Tibial nerve (tissue), 4 donors: ENCODE data around the gene CYLD. TPM values are rescaled to one million over a fixed set of nuclear protein-coding genes. Genes with fewer than 3 reads are reported as not detected.

Source experiments
- DNase-seq, 2 donors: peaks; one replicate each; pipeline ENCODE4 v3.0.0-alpha.2; 2019; ENCODE audit warnings: low spot score in 2 of 2
- H3K27ac ChIP-seq, 4 donors: fragments of 200-600 bp; sonication (generic) in 3 of 4; one replicate each; pipeline ENCODE4 v1.5.1; 2017 to 2019; ENCODE audit warnings: mild to moderate bottlenecking in 1 of 4
- H3K27me3 ChIP-seq, 2 donors: fragments of 200-600 bp; sonication (generic) in 1 of 2; one replicate each; pipeline versions ENCODE4 v1.5.1 to v1.6.0; 2017 to 2019
- H3K36me3 ChIP-seq, 3 donors: fragments of 200-600 bp; sonication (generic); one replicate each; pipeline ENCODE4 v1.5.1; 2018 to 2019
- H3K4me1 ChIP-seq, 4 donors: fragments of 200-600 bp; sonication (generic) in 3 of 4; one replicate each; pipeline ENCODE4 v1.5.1; 2017 to 2019
- H3K4me3 ChIP-seq, 4 donors: fragments of 200-600 bp; sonication (generic) in 3 of 4; one replicate each; pipeline ENCODE4 v1.5.1; 2017 to 2019; ENCODE audit warnings: mild to moderate bottlenecking in 1 of 4, moderate library complexity in 1 of 4
- H3K9me3 ChIP-seq, 4 donors: fragments of 200-600 bp; sonication (generic) in 3 of 4; one replicate each; pipeline ENCODE4 v1.5.1; 2017 to 2019
- EP300 ChIP-seq, 2 donors: sonication (generic); formaldehyde crosslinking; IDR thresholded peaks; one replicate each; pipeline ENCODE4 v1.6.1; 2017; ENCODE audit warnings: antibody characterized with exemption in 2 of 2, mild to moderate bottlenecking in 1 of 2
- POLR2A ChIP-seq, 2 donors: fragments of 450-650 bp; IDR thresholded peaks; one replicate each; pipeline ENCODE4 v1.6.1; 2017; ENCODE audit warnings: antibody characterized with exemption in 2 of 2, mild to moderate bottlenecking in 2 of 2, moderate library complexity in 2 of 2
- WGBS, 2 donors: methylation state at CpG; one replicate each; pipeline ENCODE4 v1.1.5; 2018; 5-methylcytosine and 5-hydroxymethylcytosine counted together
- total RNA-seq, 4 donors: library from RNA; depleted of rRNA; stranded (reverse); fragments of >200 nt; gene quantifications; one replicate each; pipeline ENCODE4 v1.1.0, GENCODE V29; 2016
- TF ChIP-seq, protein P1 (sequence below), 5 experiments: fragments of 200-600 bp in 3 of 5; fragments of 450-650 bp in 2 of 5; sonication (generic) in 3 of 5; IDR thresholded peaks; one replicate each; pipeline ENCODE4 v1.5.1; 2016 to 2019; ENCODE audit warnings: antibody characterized with exemption in 5 of 5, mild to moderate bottlenecking in 3 of 5, moderate library complexity in 2 of 5

CYLD gene
- total RNA-seq, 4 donors from 2014 or later: 23.7 to 52.7 (median 38.3) TPM

DNA sequence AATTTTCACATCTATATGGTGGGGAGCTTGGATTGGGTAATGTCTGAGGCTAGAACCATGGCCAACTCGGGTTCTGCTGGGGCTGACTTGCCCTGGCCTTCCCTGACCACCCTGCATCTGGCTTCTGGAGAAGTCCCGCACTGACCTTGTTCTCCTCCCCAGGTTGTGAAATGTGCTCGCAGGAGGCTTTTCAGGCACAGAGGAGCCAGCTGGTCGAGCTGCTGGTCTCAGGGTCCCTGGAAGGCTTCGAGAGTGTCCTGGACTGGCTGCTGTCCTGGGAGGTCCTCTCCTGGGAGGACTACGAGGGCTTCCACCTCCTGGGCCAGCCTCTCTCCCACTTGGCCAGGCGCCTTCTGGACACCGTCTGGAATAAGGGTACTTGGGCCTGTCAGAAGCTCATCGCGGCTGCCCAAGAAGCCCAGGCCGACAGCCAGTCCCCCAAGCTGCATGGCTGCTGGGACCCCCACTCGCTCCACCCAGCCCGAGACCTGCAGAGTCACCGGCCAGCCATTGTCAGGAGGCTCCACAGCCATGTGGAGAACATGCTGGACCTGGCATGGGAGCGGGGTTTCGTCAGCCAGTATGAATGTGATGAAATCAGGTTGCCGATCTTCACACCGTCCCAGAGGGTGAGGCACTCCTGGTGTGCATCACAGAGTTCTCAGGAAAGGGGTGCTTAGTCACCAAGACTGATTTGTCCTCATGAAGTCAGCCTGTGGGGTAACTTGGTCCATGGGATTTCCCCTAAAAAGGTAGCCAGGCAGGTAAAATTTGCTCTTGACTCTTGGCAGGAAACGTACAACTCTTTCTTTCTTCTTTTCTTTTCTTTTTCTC lies 42.3 kb upstream of the CYLD start:
- no peak overlapping the region for H3K4me3 ChIP-seq
- H3K27ac ChIP-seq: no peak overlapping the region
- WGBS, 2 donors: 87 to 90% methylated on average over 18 to 19 of the region's 19 CpGs
- H3K4me1 ChIP-seq: peaks cover 0 to 32% (median 20%) of the 10 kb centered on the region in 4 donors
- no peak for DNase-seq
- no peaks in the 10 kb centered on the region for H3K36me3 ChIP-seq
- TF ChIP-seq POLR2A (IDR thresholded peaks at IDR 0.05) (no peak), EP300 (IDR thresholded peaks at IDR 0.05) (no peak)
- TF ChIP-seq, protein P1, sequence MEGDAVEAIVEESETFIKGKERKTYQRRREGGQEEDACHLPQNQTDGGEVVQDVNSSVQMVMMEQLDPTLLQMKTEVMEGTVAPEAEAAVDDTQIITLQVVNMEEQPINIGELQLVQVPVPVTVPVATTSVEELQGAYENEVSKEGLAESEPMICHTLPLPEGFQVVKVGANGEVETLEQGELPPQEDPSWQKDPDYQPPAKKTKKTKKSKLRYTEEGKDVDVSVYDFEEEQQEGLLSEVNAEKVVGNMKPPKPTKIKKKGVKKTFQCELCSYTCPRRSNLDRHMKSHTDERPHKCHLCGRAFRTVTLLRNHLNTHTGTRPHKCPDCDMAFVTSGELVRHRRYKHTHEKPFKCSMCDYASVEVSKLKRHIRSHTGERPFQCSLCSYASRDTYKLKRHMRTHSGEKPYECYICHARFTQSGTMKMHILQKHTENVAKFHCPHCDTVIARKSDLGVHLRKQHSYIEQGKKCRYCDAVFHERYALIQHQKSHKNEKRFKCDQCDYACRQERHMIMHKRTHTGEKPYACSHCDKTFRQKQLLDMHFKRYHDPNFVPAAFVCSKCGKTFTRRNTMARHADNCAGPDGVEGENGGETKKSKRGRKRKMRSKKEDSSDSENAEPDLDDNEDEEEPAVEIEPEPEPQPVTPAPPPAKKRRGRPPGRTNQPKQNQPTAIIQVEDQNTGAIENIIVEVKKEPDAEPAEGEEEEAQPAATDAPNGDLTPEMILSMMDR (IDR thresholded peaks at IDR 0.05): no peak
- peaks cover 0 to 17% (median 4%) of the 10 kb centered on the region in 4 donors for H3K9me3 ChIP-seq
- H3K27me3 ChIP-seq: no peaks in the 10 kb centered on the region

DNA sequence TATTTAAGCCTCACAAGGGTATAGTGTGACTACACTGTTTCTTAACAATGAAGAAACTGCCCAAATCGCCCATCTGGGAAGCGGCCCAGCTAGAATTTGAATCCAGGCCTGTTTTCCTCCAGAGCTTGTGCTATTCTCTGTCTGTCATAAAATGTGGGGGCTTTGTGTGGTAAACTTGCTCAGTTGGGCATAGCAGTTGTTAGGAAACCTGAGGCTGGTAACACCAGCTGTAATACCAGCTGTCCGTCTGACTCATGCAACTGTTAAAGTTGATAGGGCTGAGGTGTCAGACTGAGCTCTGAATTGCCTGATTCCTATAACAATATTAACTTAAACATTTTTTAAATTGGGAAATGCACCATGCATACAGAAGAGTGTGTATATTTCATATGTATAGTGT lies 39.2 kb upstream of the CYLD start:
- WGBS, 2 donors: 83 to 90% methylated on average over 3 of the region's 3 CpGs
- Histone ChIP-seq H3K9me3 (peaks cover 0 to 34% (median 6%) of the 10 kb centered on the region in 4 donors), H3K27me3 (no peaks in the 10 kb centered on the region), H3K36me3 (no peaks in the 10 kb centered on the region), H3K4me3 (no peak overlapping the region), H3K27ac (no peak overlapping the region), H3K4me1 (peaks cover 0 to 13% (median 6%) of the 10 kb centered on the region in 4 donors)
- TF ChIP-seq POLR2A (IDR thresholded peaks at IDR 0.05): no peak
- TF ChIP-seq, protein P1 (IDR thresholded peaks at IDR 0.05): no peak
- no peak for TF ChIP-seq EP300 (IDR thresholded peaks at IDR 0.05)
- no peak for DNase-seq

DNA sequence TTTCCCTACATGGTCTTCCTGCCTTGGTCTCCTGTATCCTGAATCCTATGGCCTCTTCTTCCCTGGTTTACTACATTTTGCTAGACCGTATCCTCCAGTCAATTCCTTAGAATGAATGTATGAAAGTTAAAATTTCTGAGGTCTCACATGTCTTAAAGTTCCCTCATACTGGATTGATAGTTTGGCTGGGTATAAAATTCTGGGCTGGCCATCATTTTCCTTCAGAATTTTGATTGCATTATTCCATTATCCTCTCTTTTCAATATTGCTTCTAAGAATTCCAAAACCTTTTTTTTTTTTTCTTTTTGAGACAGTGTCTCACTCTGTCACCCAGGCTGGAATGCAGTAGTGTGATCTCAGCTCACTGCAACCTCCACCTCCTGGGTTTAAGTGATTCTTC lies 37.6 kb upstream of the CYLD start:
- Histone ChIP-seq H3K36me3 (no peaks in the 10 kb centered on the region), H3K4me3 (no peak overlapping the region), H3K9me3 (peaks cover 0 to 34% (median 6%) of the 10 kb centered on the region in 4 donors), H3K27ac (no peak overlapping the region), H3K4me1 (peaks cover 0 to 3% (median 0%) of the 10 kb centered on the region in 4 donors), H3K27me3 (no peaks in the 10 kb centered on the region)
- no peak for DNase-seq
- 74 to 85% methylated on average over 1 of the region's 1 CpG for WGBS, 2 donors
- no peak for TF ChIP-seq POLR2A (IDR thresholded peaks at IDR 0.05)

DNA sequence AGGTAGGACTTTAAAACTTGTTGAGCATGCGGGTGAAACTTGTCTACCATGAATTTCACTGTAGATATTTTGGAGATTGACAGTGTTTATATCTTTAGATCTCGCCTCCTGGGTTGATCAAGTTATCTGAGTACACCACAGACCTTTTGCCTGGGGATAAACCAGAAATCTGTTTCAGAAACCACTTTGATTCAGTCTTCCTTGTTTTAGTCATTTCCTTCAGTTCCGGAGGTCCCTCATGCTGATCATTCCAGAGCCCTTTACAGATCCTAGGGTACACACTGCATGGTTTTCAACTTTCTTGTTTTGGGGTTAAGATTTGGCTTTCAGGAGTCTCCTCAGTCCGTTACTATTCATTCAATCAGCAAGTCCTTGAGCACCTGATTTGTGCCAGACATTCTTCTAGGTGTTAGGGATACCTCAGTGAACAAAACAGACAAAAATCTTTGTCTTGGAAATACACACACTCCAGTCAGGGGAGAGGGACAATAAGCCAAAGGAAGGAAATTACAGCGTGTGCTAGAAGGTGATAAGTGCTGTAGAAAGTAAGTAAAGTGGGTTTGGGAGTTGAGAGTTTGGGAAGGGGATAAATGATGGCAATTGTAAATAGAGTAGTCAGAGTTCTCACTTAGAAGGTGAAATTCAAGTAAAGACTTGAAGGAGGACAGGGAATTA lies 36.3 kb upstream of the CYLD start:
- H3K27me3 ChIP-seq: no peaks in the 10 kb centered on the region
- H3K4me3 ChIP-seq: no peak overlapping the region
- H3K27ac ChIP-seq: no peak overlapping the region
- no peak for DNase-seq
- H3K4me1 ChIP-seq: peaks cover 0 to 5% (median 2%) of the 10 kb centered on the region in 4 donors
- H3K9me3 ChIP-seq: peaks cover 0 to 34% (median 6%) of the 10 kb centered on the region in 4 donors
- TF ChIP-seq POLR2A (IDR thresholded peaks at IDR 0.05) (no peak), EP300 (IDR thresholded peaks at IDR 0.05) (no peak)
- TF ChIP-seq, protein P1 (IDR thresholded peaks at IDR 0.05): no peak
- peaks cover 0 to 4% (median 0%) of the 10 kb centered on the region in 3 donors for H3K36me3 ChIP-seq
- 71 to 76% methylated on average over 5 of the region's 5 CpGs for WGBS, 2 donors

DNA sequence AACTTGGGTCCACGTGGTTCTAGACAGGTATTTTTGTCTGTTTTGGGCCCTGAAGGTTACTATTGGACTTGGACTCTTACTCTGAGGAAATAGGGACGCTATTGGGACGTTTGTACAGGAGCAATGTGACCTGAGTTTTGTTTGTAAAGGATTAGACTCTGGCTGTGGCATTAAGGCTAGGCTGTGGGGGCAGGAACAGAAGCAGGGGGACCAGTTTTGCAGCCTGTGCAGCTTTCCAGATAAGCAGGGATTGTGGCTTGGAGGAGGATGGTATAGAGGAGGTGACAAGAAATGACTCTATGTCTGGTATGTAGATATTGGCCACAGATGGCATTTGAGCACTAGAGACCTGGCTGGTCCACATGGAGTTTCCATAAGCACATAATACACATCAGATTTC lies 35.6 kb upstream of the CYLD start:
- H3K4me3 ChIP-seq: no peak overlapping the region
- peaks cover 0 to 9% (median 0%) of the 10 kb centered on the region in 3 donors for H3K36me3 ChIP-seq
- TF ChIP-seq POLR2A (IDR thresholded peaks at IDR 0.05) (no peak), EP300 (IDR thresholded peaks at IDR 0.05) (no peak)
- TF ChIP-seq, protein P1 (IDR thresholded peaks at IDR 0.05): no peak
- H3K9me3 ChIP-seq: peaks cover 0 to 34% (median 6%) of the 10 kb centered on the region in 4 donors
- peaks cover 0 to 5% (median 2%) of the 10 kb centered on the region in 4 donors for H3K4me1 ChIP-seq
- DNase-seq: no peak
- WGBS, 2 donors: 59 to 61% methylated on average over 3 of the region's 3 CpGs
- no peak overlapping the region for H3K27ac ChIP-seq
- no peaks in the 10 kb centered on the region for H3K27me3 ChIP-seq
